Measurements from ENCODE around the gene ADI1. TPM values are rescaled to one million over a fixed set of nuclear protein-coding genes. Genes with fewer than 3 reads are reported as not detected.

ADI1 gene
- total and polyA plus RNA-seq, 2 of the 8 experiments (the other 6 are each of a cell fraction or from before 2014, with no cell fraction given), result 12.2 to 40.2 TPM

- TF ChIP-seq CHD7 (IDR thresholded peaks at IDR 0.05; ENCODE audit: insufficient replicate concordance, low read length), result no peak
Observed at GRCh38 chr2:3449936-3450335, 69.4 kb downstream of the ADI1 start (continued).

Data from H1 (cell line).